ENCODE measurements around the gene B4GALNT3.

Gene B4GALNT3

DNA sequence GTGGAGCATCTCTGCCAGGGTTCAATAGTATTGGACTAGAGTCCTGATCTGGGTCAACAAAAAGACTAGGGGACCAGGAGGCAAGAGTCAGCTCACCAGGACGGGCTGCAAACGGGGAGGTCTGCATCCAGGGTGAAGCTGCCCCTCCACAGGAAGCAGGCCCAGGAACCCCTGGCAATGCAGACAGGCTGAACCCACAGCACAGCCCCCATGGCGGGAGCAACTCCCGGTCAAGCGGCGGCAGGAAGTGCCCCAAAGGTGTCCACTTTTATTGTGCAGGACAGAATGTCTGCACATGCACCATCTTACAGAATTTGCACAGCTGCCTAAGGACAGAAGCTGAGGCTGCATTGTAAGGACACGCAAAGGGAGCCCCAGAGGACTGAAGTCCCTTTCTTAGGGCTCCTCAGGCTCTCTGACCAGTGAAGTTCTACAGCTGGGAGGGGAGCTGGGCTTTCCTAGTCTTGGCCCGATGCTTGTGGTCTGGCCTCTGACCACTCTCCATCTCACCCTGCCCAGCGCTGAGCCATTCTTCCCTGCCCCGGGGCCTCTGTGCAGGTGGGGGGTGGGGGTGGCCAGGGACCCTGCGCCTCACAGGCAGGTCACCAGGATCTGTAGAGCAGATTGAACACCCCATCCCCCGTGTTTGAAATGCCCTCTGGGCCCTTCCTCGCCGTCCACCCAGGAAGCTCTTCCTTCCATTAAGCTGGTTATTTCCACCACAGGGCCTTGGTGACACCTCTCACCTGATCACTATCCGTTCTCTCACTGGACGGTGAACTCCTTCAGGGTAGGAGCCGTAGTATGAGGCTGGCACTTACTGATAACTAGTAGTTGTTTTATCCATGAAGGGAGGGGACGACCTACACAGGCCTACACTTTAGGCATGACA lies 127.6 kb downstream of the B4GALNT3 start:
- H3K27ac ChIP-seq (replicated peaks) = no peak overlapping the region
- TF ChIP-seq GABPA (IDR thresholded peaks at IDR 0.05; ENCODE audit: low read depth) (no peak), POLR2AphosphoS5 (IDR thresholded peaks at IDR 0.05; ENCODE audit: low read depth) (no peak), SPI1 (IDR thresholded peaks at IDR 0.05; ENCODE audit: borderline replicate concordance, low read depth) (no peak)
- TF ChIP-seq, protein P1, sequence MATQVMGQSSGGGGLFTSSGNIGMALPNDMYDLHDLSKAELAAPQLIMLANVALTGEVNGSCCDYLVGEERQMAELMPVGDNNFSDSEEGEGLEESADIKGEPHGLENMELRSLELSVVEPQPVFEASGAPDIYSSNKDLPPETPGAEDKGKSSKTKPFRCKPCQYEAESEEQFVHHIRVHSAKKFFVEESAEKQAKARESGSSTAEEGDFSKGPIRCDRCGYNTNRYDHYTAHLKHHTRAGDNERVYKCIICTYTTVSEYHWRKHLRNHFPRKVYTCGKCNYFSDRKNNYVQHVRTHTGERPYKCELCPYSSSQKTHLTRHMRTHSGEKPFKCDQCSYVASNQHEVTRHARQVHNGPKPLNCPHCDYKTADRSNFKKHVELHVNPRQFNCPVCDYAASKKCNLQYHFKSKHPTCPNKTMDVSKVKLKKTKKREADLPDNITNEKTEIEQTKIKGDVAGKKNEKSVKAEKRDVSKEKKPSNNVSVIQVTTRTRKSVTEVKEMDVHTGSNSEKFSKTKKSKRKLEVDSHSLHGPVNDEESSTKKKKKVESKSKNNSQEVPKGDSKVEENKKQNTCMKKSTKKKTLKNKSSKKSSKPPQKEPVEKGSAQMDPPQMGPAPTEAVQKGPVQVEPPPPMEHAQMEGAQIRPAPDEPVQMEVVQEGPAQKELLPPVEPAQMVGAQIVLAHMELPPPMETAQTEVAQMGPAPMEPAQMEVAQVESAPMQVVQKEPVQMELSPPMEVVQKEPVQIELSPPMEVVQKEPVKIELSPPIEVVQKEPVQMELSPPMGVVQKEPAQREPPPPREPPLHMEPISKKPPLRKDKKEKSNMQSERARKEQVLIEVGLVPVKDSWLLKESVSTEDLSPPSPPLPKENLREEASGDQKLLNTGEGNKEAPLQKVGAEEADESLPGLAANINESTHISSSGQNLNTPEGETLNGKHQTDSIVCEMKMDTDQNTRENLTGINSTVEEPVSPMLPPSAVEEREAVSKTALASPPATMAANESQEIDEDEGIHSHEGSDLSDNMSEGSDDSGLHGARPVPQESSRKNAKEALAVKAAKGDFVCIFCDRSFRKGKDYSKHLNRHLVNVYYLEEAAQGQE (IDR thresholded peaks at IDR 0.05; ENCODE audit: insufficient replicate concordance, low read depth) = no peak
- TF ChIP-seq, protein P2, sequence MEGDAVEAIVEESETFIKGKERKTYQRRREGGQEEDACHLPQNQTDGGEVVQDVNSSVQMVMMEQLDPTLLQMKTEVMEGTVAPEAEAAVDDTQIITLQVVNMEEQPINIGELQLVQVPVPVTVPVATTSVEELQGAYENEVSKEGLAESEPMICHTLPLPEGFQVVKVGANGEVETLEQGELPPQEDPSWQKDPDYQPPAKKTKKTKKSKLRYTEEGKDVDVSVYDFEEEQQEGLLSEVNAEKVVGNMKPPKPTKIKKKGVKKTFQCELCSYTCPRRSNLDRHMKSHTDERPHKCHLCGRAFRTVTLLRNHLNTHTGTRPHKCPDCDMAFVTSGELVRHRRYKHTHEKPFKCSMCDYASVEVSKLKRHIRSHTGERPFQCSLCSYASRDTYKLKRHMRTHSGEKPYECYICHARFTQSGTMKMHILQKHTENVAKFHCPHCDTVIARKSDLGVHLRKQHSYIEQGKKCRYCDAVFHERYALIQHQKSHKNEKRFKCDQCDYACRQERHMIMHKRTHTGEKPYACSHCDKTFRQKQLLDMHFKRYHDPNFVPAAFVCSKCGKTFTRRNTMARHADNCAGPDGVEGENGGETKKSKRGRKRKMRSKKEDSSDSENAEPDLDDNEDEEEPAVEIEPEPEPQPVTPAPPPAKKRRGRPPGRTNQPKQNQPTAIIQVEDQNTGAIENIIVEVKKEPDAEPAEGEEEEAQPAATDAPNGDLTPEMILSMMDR (IDR thresholded peaks at IDR 0.05; ENCODE audit: insufficient read depth, low read length) = no peak
- H3K27me3 ChIP-seq (ENCODE audit: insufficient read depth, poor library complexity, severe bottlenecking) = no peaks in the 10 kb centered on the region
- no peak for DNase-seq (ENCODE audit: low read depth in 1 of 2, low spot score in 1 of 2)
- H3K4me3 ChIP-seq (replicated peaks; ENCODE audit: insufficient read depth, low read length) = no peak overlapping the region

DNA sequence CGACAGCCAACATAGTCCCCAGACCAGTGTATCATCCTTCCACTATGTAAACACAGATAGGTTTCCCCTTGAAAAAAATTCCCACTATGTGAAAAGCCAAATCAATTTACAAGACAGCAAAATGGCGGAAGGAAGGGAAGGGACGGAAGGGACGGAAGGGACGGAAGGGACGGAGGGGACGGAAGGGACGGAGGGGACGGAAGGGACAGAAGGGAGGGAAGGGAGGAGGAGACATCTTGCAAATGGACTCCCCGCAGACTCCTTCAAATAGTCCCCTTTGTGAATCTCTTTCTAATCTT lies 128.2 kb downstream of the B4GALNT3 start:
- Histone ChIP-seq H3K27me3 (ENCODE audit: insufficient read depth, poor library complexity, severe bottlenecking) (no peaks in the 10 kb centered on the region), H3K27ac (replicated peaks) (no peak overlapping the region), H3K4me3 (replicated peaks; ENCODE audit: insufficient read depth, low read length) (no peak overlapping the region)
- TF ChIP-seq GABPA (IDR thresholded peaks at IDR 0.05; ENCODE audit: low read depth) (no peak), SPI1 (IDR thresholded peaks at IDR 0.05; ENCODE audit: borderline replicate concordance, low read depth) (no peak)
- TF ChIP-seq, protein P1 (IDR thresholded peaks at IDR 0.05; ENCODE audit: insufficient replicate concordance, low read depth) = no peak
- TF ChIP-seq, protein P2 (IDR thresholded peaks at IDR 0.05; ENCODE audit: insufficient read depth, low read length) = no peak
- no peak for DNase-seq (ENCODE audit: low read depth in 1 of 2, low spot score in 1 of 2)

DNA sequence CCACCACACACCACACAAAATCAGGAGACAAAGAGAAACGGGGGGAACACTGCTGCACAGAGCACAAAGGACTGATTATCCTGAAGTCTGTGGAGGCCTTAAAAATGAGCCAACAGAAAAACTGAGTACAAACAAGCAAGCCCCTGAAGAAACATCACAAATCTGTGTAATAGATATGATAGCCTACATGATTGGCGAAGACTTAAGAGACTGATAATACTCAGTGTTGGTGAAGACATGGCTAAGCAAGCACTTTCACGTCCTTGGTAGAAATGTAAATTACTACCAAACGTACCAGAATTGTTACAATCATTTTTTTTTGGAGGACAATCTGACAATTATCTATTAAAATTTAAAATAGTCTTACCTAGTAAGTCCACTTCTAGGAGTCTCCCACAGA lies 128.9 kb downstream of the B4GALNT3 start:
- TF ChIP-seq SPI1 (IDR thresholded peaks at IDR 0.05; ENCODE audit: borderline replicate concordance, low read depth) (no peak), GABPA (IDR thresholded peaks at IDR 0.05; ENCODE audit: low read depth) (no peak), POLR2AphosphoS5 (IDR thresholded peaks at IDR 0.05; ENCODE audit: low read depth) (no peak)
- TF ChIP-seq, protein P1 (IDR thresholded peaks at IDR 0.05; ENCODE audit: insufficient replicate concordance, low read depth) = no peak
- TF ChIP-seq, protein P2 (IDR thresholded peaks at IDR 0.05; ENCODE audit: insufficient read depth, low read length) = no peak
- no peak for DNase-seq (ENCODE audit: low read depth in 1 of 2, low spot score in 1 of 2)
- H3K27ac ChIP-seq (replicated peaks) = no peak overlapping the region

More for the DNA sequence above, 128.9 kb downstream of the B4GALNT3 start:
- H3K4me3 ChIP-seq (replicated peaks; ENCODE audit: insufficient read depth, low read length) = no peak overlapping the region
- no peaks in the 10 kb centered on the region for H3K27me3 ChIP-seq (ENCODE audit: insufficient read depth, poor library complexity, severe bottlenecking)
